GM12878 (cell line): Measurements from ENCODE around the gene COL20A1. TPM values are rescaled to one million over a fixed set of nuclear protein-coding genes. Genes with fewer than 3 reads are reported as not detected.

Experiments
- ATAC-seq: fragments of 200-7000 bp; cut with Tn5 transposase; 3 replicates; pipeline ENCODE4 v1.9.1; 2020; ENCODE audit warnings: mild to moderate bottlenecking, moderate library complexity
- BruUV-seq: library from RNA; stranded (reverse); fragments of 400-500 nt; replicated peaks from 2 replicates; lab custom pipeline; 2021; lab: Mats Ljungman, UMichigan
- CTCF ChIA-PET: fragments of 300-600 bp; sonication (Branson Sonifier 250); formaldehyde crosslinking; extraction: SDS; loops from one replicate; lab custom pipeline; 2021; ENCODE audit warnings: inconsistent platforms; lab: Yijun Ruan, JAX
- POLR2A ChIA-PET: fragments of 350-600 bp; formaldehyde crosslinking; extraction: SDS; loops from one replicate; lab custom pipeline; 2021; ENCODE audit warnings: inconsistent platforms; lab: Charles Lee
- RAD21 ChIA-PET: fragments of 300-600 bp; sonication (Branson Sonifier 250); formaldehyde crosslinking; loops from one replicate; lab custom pipeline; 2023; ENCODE audit warnings: antibody characterized with exemption; ENCODE audit not compliant: unreplicated experiment; lab: Charles Lee
- SMC1A ChIA-PET: fragments of 300-600 bp; sonication (Branson Sonifier 250); formaldehyde crosslinking; loops from one replicate; lab custom pipeline; 2023; ENCODE audit not compliant: unreplicated experiment, uncharacterized antibody; lab: Charles Lee
- DNase-seq: peaks from one replicate; pipeline ENCODE4 v3.0.0-alpha.2; 2011; ENCODE audit warnings: low read depth, low spot score
- FAIRE-seq: peaks from 3 replicates; lab custom pipeline; 2011; peaks lifted over from hg19 to GRCh38; lab: Jason Lieb, UNC
- H2AFZ ChIP-seq: 2 replicates; pipeline ENCODE4 v1.6.0; 2011; ENCODE audit warnings: low read depth, low read length, control low read depth; ENCODE audit not compliant: control insufficient read depth
- H3K27ac ChIP-seq: 2 replicates; pipeline ENCODE4 v1.5.1; 2011; ENCODE audit warnings: control low read depth; ENCODE audit not compliant: control insufficient read depth, insufficient read depth
- H3K27me3 ChIP-seq, 2 experiments: replicated peaks in 1 of 2; 2 replicates each; pipeline versions ENCODE4 v1.6.0 to v1.6.1; 2011; ENCODE audit warnings: low read length in 1 of 2; ENCODE audit not compliant: control insufficient read depth in 2 of 2, insufficient read depth in 2 of 2
- H3K36me3 ChIP-seq, 2 experiments: 2 replicates each; pipeline ENCODE4 v1.5.1; 2011; ENCODE audit warnings: low read length in 1 of 2; ENCODE audit not compliant: control insufficient read depth in 2 of 2, insufficient read depth in 2 of 2
- H3K4me1 ChIP-seq: 2 replicates; pipeline ENCODE4 v1.6.1; 2011; ENCODE audit warnings: mild to moderate bottlenecking, low read length, moderate library complexity, mixed read lengths; ENCODE audit not compliant: control insufficient read depth, insufficient read depth
- H3K4me2 ChIP-seq: 2 replicates; pipeline ENCODE4 v1.6.0; 2011; ENCODE audit warnings: control low read depth; ENCODE audit not compliant: control insufficient read depth, insufficient read depth
- H3K4me3 ChIP-seq: fragments of 200-600 bp; sonication (generic); 2 replicates; pipeline ENCODE4 v1.5.1; 2016
- H3K79me2 ChIP-seq: 2 replicates; pipeline ENCODE4 v1.6.0; 2011; ENCODE audit warnings: low read length; ENCODE audit not compliant: control insufficient read depth, insufficient read depth
- H3K9ac ChIP-seq: 2 replicates; pipeline ENCODE4 v1.8.0; 2011; ENCODE audit warnings: low read length, control low read depth, mixed read lengths; ENCODE audit not compliant: control insufficient read depth, insufficient read depth
- H3K9me3 ChIP-seq: replicated peaks from 3 replicates; pipeline ENCODE4 v1.5.1; 2011; ENCODE audit warnings: mild to moderate bottlenecking, low read length; ENCODE audit not compliant: control insufficient read depth, insufficient read depth
- H4K20me1 ChIP-seq: 2 replicates; pipeline ENCODE4 v1.6.0; 2011; ENCODE audit not compliant: control insufficient read depth, insufficient read depth
- CBX5 ChIP-seq: sonication (generic); IDR thresholded peaks from 2 replicates; pipeline ENCODE4 v1.6.1; 2016; ENCODE audit warnings: low read depth, moderate library complexity, mild to moderate bottlenecking, inconsistent platforms
- NR2C2 ChIP-seq: IDR thresholded peaks from 2 replicates; pipeline ENCODE4 v1.6.1; 2011; ENCODE audit warnings: borderline replicate concordance, low read depth; ENCODE audit not compliant: control insufficient read depth, insufficient read length
- SREBF1 ChIP-seq: IDR thresholded peaks from 2 replicates; pipeline ENCODE4 v1.6.1; 2012; ENCODE audit warnings: mild to moderate bottlenecking, low read length
- WGBS: methylation state at CpG from one replicate; pipeline ENCODE4 v1.1.6; 2016; ENCODE audit warnings: low lambda C conversion rate; ENCODE audit not compliant: insufficient replicate concordance, insufficient coverage; ENCODE audit errors: missing lambda C conversion rate; 5-methylcytosine and 5-hydroxymethylcytosine counted together
- in situ Hi-C: fragments of 300-500 bp; cut with MboI; formaldehyde crosslinking; loops from 9 replicates; pipeline ENCODE4 v1.14.3; 2018; ENCODE audit warnings: mixed read lengths
- intact Hi-C: fragments of 100-400 bp; cut with micrococcal nuclease; formaldehyde crosslinking; loops from one replicate; pipeline ENCODE4 v1.14.2; 2022; ENCODE audit not compliant: unreplicated experiment
- polyA plus RNA-seq, 11 experiments: library from polyadenylated mRNA; depleted of rRNA in 4 of 11; unstranded in 6 of 11; stranded (reverse) in 5 of 11; fragments of >200 nt; fragmentation: Nextera tagmentation in 4 of 11; fragmentation: Illumina TruSeq in 1 of 11; extraction: Ambion mirVana in 4 of 11; extraction: Trizol in 1 of 11; gene quantifications; 1 replicate in 1 of 11; 2 replicates in 10 of 11; pipeline versions ENCODE4 v1.2.1 to v1.2.3, GENCODE V29; 2011 to 2016; ENCODE audit warnings: inconsistent platforms in 2 of 11, missing spikeins in 2 of 11, low read depth in 1 of 11
- total RNA-seq, 4 experiments: library from RNA; depleted of rRNA in 3 of 4; stranded (reverse); fragments of >200 nt in 3 of 4; fragmentation: Illumina TruSeq in 1 of 4; extraction: Trizol in 1 of 4; gene quantifications; 2 replicates each; pipeline versions ENCODE4 v1.2.1 to v1.2.3, GENCODE V29; 2013 to 2021
- TF ChIP-seq, protein P1 (sequence below): fragments of 450-650 bp; IDR thresholded peaks from 2 replicates; pipeline ENCODE4 v1.6.1; 2016; ENCODE audit warnings: mild to moderate bottlenecking
- TF ChIP-seq, protein P2 (sequence below): fragments of 450-650 bp; formaldehyde crosslinking; IDR thresholded peaks from 2 replicates; pipeline ENCODE4 v1.4.0; 2020; ENCODE audit warnings: mild to moderate bottlenecking, moderate library complexity

COL20A1 gene
- total and polyA plus RNA-seq, 10 of the 15 experiments (the other 5 are each of a cell fraction or from before 2014, with no cell fraction given) = not detected

DNA sequence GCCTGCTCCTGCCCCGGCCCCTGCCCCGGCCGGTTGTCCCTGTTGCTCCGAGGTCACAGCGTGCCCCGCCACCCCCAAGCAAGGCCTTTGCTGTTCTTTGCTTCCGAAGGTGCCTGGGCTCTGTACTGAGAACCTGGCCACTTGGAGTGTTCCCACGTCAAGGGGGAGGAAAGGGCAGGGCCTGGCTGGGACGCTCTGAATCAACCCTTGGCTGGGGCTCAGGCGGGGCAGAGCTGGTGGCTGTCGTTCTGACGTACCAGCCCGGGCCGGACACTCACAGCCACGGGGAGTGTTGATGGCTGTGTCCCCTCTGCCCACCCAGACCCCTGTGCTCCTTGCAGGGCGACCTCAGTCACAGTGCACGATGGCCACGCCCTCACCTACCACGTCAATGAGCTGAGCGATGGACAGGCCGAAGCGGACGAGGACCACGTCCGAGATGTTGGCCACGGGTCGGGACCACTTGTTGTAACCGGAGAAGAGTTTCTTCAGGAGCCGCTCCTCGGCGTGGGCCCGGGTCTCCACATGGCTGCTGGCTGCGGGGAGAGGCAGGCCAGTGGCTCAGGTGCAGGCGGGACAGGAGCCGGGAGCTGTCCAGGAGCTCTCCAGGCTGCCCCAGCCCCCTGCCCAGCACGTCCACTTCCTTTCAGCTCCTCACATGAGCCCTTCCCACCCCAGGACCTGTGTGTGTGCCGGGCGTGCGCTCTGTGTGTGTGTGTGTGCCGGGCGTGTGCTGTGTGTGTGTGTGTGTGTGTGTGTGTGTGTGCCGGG, 66.4 kb downstream of the COL20A1 start:
- H3K27me3 ChIP-seq = no peaks in the 10 kb centered on the region; a peak in 1 of 4 replicates
- H3K9me3 ChIP-seq = no peaks in the 10 kb centered on the region; the same call in 2 of the 3 replicates
- no peak overlapping the region for H3K9ac ChIP-seq
- RAD21 ChIA-PET = no interaction called here
- no peak overlapping the region for H3K27ac ChIP-seq
- DNase-seq (no peak), ATAC-seq (no peak), FAIRE-seq (no peak)
- BruUV-seq = no TSS peak
- H3K36me3 ChIP-seq = no peaks in the 10 kb centered on the region
- TF ChIP-seq SREBF1 (no peak), CBX5 (no peak), NR2C2 (no peak)
- TF ChIP-seq, protein P1, sequence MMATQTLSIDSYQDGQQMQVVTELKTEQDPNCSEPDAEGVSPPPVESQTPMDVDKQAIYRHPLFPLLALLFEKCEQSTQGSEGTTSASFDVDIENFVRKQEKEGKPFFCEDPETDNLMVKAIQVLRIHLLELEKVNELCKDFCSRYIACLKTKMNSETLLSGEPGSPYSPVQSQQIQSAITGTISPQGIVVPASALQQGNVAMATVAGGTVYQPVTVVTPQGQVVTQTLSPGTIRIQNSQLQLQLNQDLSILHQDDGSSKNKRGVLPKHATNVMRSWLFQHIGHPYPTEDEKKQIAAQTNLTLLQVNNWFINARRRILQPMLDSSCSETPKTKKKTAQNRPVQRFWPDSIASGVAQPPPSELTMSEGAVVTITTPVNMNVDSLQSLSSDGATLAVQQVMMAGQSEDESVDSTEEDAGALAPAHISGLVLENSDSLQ = no peak
- TF ChIP-seq, protein P2, sequence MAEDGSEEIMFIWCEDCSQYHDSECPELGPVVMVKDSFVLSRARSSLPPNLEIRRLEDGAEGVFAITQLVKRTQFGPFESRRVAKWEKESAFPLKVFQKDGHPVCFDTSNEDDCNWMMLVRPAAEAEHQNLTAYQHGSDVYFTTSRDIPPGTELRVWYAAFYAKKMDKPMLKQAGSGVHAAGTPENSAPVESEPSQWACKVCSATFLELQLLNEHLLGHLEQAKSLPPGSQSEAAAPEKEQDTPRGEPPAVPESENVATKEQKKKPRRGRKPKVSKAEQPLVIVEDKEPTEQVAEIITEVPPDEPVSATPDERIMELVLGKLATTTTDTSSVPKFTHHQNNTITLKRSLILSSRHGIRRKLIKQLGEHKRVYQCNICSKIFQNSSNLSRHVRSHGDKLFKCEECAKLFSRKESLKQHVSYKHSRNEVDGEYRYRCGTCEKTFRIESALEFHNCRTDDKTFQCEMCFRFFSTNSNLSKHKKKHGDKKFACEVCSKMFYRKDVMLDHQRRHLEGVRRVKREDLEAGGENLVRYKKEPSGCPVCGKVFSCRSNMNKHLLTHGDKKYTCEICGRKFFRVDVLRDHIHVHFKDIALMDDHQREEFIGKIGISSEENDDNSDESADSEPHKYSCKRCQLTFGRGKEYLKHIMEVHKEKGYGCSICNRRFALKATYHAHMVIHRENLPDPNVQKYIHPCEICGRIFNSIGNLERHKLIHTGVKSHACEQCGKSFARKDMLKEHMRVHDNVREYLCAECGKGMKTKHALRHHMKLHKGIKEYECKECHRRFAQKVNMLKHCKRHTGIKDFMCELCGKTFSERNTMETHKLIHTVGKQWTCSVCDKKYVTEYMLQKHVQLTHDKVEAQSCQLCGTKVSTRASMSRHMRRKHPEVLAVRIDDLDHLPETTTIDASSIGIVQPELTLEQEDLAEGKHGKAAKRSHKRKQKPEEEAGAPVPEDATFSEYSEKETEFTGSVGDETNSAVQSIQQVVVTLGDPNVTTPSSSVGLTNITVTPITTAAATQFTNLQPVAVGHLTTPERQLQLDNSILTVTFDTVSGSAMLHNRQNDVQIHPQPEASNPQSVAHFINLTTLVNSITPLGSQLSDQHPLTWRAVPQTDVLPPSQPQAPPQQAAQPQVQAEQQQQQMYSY (CRISPR knock-in tag) = no peak
- no peak overlapping the region for H3K4me3 ChIP-seq
- intact Hi-C loops = no loop called here
- 59% methylated on average over 41 of the region's 42 CpGs for WGBS
- H3K4me2 ChIP-seq = no peak overlapping the region
- SMC1A ChIA-PET = no interaction called here
- H4K20me1 ChIP-seq = no peaks in the 10 kb centered on the region
- H3K79me2 ChIP-seq = no peaks in the 10 kb centered on the region
- H2AFZ ChIP-seq = no peak overlapping the region
- in situ Hi-C loops = no loop called here
- CTCF ChIA-PET = no interaction called here
- no peaks in the 10 kb centered on the region for H3K4me1 ChIP-seq
- POLR2A ChIA-PET = no interaction called here
